Heart left ventricle (tissue), 16 donors: ENCODE measurements around the gene LOC128125822.

ENCODE experiments used
- ATAC-seq, 4 donors: fragments of 200-7000 bp; cut with Tn5 transposase; one replicate each; pipeline ENCODE4 v1.9.1; 2020 to 2022; ENCODE audit warnings: moderate library complexity in 4 of 4, mild to moderate bottlenecking in 3 of 4, moderate number of reproducible peaks in 1 of 4
- DNase-seq, 5 donors: peaks; one replicate each; pipeline ENCODE4 v3.0.0-alpha.2; 2020
- H3K27ac ChIP-seq, 12 donors: fragments of 200-600 bp; sonication (generic) in 4 of 12; one replicate each; pipeline versions ENCODE4 v1.5.0 to v1.8.0; 2016 to 2022; ENCODE audit warnings: mild to moderate bottlenecking in 2 of 12
- H3K27me3 ChIP-seq, 9 donors: fragments of 200-600 bp; sonication (generic) in 2 of 9; one replicate each; pipeline versions ENCODE4 v1.5.1 to v1.8.0; 2016 to 2022; ENCODE audit warnings: mild to moderate bottlenecking in 3 of 9
- H3K36me3 ChIP-seq, 9 donors: fragments of 200-600 bp; sonication (generic) in 2 of 9; one replicate each; pipeline versions ENCODE4 v1.5.0 to v1.8.0; 2018 to 2022; ENCODE audit warnings: mild to moderate bottlenecking in 2 of 9
- H3K4me1 ChIP-seq, 12 donors: fragments of 200-600 bp; sonication (generic) in 4 of 12; one replicate each; pipeline versions ENCODE4 v1.5.0 to v1.8.0; 2016 to 2022; ENCODE audit warnings: mild to moderate bottlenecking in 3 of 12
- H3K4me3 ChIP-seq, 12 donors: fragments of 200-600 bp; sonication (generic) in 4 of 12; one replicate each; pipeline versions ENCODE4 v1.5.0 to v1.8.0; 2017 to 2022; ENCODE audit warnings: mild to moderate bottlenecking in 9 of 12, moderate library complexity in 4 of 12
- H3K9me3 ChIP-seq, 12 donors: fragments of 200-600 bp; sonication (generic) in 4 of 12; one replicate each; pipeline versions ENCODE4 v1.5.0 to v1.8.0; 2016 to 2022; ENCODE audit warnings: mild to moderate bottlenecking in 1 of 12
- POLR2A ChIP-seq, 2 donors: fragments of 450-650 bp; IDR thresholded peaks; one replicate each; pipeline ENCODE4 v1.6.1; 2017; ENCODE audit warnings: antibody characterized with exemption in 2 of 2, mild to moderate bottlenecking in 2 of 2, moderate library complexity in 2 of 2
- WGBS, 4 donors: extraction: QIAGEN DNeasy Blood & Tissue Kit in 2 of 4; methylation state at CpG; one replicate each; pipeline versions ENCODE4 v1.1.5 to v1.1.7; 2013 to 2018; 5-methylcytosine and 5-hydroxymethylcytosine counted together
- intact Hi-C, 10 donors: fragments of 100-400 bp; cut with DNase I; formaldehyde crosslinking; loops; one replicate each; pipeline versions ENCODE4 v1.11.1 to v1.14.2; 2022
- TF ChIP-seq, protein P1 (sequence below), 12 donors: fragments of 200-600 bp; sonication (generic) in 4 of 12; IDR thresholded peaks; one replicate each; pipeline versions ENCODE4 v1.5.0 to v1.8.0; 2018 to 2022; ENCODE audit warnings: antibody characterized with exemption in 12 of 12, mild to moderate bottlenecking in 5 of 12
- donor health status: ischemic (EF 13 %, LVEDD 7.1; RV severe dilation, severe dysfunction).
- donor health status: healthy with polysubstance abuse.
- donor health status: DM: no; HTN: yes; CAD: no.
- donor health status: DM: no; HTN: no; CAD: no.
- donor health status: ischemic (EF 25% LVEDD 6.9; RV normal size, moderate dysfunction).
- donor health status: ischemic (EF 25% LVEDD 5.7; RV mildly dilated, moderate dysfunction).
- donor health status: healthy.
- donor health status: DM: yes; HTN: yes; CAD: no.
- donor health status: ischemic (EF 35%, LVEDD 5.7; RV mildly dilated, moderate dysfunction).
- donor health status: nonischemic (EF 11% LVEDD 7.7; RV severe dilation, severe dysfunction).
- donor health status: DM: yes; HTN: yes; CAD: no.
- donor health status: PGD.
- donor health status: ischemic (EF 29% LVEDD 5.4; RV normal size, mild dysfunction).
- donor health status: nonischemic (EF 23%, LVEDD 6.1; RV moderate dilation, normal function).

Gene LOC128125822

DNA sequence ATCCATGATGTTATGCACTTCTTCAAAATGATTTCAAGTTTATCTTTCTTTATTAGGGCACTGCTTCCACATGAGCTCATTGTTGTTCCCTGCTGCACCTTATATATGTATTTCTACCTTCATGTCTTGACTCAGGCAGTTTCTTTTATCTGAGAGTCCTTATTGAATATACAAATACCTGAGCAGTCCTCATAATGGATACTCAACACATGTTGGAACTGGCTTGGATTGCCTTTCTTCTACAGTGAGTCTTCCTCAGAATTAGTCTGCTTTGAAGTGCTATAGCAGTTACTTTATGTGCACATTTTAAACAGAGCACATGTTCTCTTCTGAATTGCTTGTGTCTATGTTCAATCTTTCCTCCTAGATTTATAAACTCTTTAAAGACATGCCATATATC lies 45.3 kb upstream of the LOC128125822 start:
- H3K4me3 ChIP-seq: no peak overlapping the region
- intact Hi-C loops: no loop called here
- H3K4me1 ChIP-seq: no peaks in the 10 kb centered on the region
- no peaks in the 10 kb centered on the region for H3K9me3 ChIP-seq
- TF ChIP-seq, protein P1, sequence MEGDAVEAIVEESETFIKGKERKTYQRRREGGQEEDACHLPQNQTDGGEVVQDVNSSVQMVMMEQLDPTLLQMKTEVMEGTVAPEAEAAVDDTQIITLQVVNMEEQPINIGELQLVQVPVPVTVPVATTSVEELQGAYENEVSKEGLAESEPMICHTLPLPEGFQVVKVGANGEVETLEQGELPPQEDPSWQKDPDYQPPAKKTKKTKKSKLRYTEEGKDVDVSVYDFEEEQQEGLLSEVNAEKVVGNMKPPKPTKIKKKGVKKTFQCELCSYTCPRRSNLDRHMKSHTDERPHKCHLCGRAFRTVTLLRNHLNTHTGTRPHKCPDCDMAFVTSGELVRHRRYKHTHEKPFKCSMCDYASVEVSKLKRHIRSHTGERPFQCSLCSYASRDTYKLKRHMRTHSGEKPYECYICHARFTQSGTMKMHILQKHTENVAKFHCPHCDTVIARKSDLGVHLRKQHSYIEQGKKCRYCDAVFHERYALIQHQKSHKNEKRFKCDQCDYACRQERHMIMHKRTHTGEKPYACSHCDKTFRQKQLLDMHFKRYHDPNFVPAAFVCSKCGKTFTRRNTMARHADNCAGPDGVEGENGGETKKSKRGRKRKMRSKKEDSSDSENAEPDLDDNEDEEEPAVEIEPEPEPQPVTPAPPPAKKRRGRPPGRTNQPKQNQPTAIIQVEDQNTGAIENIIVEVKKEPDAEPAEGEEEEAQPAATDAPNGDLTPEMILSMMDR (IDR thresholded peaks at IDR 0.05): no peak
- no peak for TF ChIP-seq POLR2A (IDR thresholded peaks at IDR 0.05)
- H3K36me3 ChIP-seq: no peaks in the 10 kb centered on the region
- H3K27me3 ChIP-seq: no peaks in the 10 kb centered on the region
- DNase-seq (no peak), ATAC-seq (no peak)
- no peak overlapping the region for H3K27ac ChIP-seq

DNA sequence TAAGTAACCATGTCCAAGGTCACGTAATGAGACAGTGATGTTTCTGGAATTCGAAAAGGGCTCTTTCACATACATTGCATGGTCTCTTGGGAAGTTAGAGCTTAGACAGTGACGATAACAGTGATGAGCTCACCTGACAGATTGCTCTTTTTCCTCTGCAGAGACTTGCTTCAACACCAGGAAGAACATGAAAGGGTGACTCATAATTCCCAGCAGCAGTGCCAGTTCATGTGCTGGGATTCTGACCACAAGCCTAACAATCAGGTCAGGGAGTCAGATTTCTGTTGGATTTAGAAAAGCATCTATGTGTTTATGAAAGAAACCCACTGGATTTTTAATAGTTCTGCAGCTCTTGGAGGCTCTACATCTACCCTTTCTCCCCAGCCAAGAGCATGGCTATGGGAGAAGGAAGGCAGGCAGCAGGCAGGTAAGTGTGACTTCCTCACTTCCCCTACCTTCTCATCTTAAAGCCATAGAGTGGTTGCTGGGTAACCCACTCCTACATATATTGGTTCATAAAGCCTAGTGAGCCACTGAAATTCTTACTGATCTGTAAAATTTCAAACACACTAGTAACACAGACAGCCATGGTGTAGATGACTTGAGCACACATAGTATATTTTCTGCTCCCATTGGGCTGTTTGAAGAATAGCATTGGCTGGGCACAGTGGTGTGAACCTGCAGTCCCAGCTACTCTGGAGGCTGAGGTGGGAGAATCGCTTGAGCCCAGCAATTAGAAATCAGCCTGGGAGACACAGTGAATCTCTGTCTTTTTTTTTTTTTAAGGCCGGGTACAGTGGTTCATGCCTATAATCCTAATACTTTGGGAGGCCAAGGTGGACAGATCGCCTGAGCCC lies 44.4 kb upstream of the LOC128125822 start:
- H3K4me1 ChIP-seq: no peaks in the 10 kb centered on the region
- WGBS, 4 donors: 69 to 76% (median 73%) methylated on average over 6 of the region's 6 CpGs
- intact Hi-C loops: no loop called here
- peak overlapping the region in 1 of 12 donors; percentile 37 for H3K27ac ChIP-seq
- H3K36me3 ChIP-seq: no peaks in the 10 kb centered on the region
- ATAC-seq: peak in 1 of 4 donors; percentile 57
- no peaks in the 10 kb centered on the region for H3K9me3 ChIP-seq
- no peaks in the 10 kb centered on the region for H3K27me3 ChIP-seq
- H3K4me3 ChIP-seq: no peak overlapping the region
- DNase-seq: peak in 1 of 5 donors; percentile 35
- TF ChIP-seq POLR2A (IDR thresholded peaks at IDR 0.05): no peak
- TF ChIP-seq, protein P1 (IDR thresholded peaks at IDR 0.05): no peak

DNA sequence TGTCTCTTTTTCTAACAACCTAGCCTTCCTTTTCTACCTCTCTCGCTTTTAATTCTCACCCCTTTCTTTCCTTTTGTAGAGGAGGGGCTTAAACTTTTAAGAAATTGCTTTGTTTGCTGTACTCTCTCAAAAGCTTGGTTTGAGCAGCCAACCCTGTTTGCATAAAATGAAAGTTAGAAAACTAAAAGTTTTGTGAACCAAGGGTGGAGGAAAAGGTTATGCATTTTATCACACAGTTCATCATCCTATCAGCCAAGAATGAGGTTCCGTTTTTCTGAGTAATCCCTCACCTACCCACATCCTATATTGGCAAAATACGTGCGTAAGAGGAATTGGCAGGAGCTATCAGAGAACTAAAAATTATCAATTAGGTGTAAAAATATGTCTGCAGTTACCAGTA lies 42.8 kb upstream of the LOC128125822 start:
- intact Hi-C loops: no loop called here
- Histone ChIP-seq H3K36me3 (no peaks in the 10 kb centered on the region), H3K4me3 (no peak overlapping the region), H3K4me1 (no peaks in the 10 kb centered on the region), H3K9me3 (no peaks in the 10 kb centered on the region), H3K27me3 (no peaks in the 10 kb centered on the region), H3K27ac (no peak overlapping the region)
- WGBS, 4 donors: 60 to 66% (median 64%) methylated on average over 4 of the region's 4 CpGs
- no peak for ATAC-seq
- no peak for DNase-seq
- no peak for TF ChIP-seq POLR2A (IDR thresholded peaks at IDR 0.05)
- TF ChIP-seq, protein P1 (IDR thresholded peaks at IDR 0.05): no peak

DNA sequence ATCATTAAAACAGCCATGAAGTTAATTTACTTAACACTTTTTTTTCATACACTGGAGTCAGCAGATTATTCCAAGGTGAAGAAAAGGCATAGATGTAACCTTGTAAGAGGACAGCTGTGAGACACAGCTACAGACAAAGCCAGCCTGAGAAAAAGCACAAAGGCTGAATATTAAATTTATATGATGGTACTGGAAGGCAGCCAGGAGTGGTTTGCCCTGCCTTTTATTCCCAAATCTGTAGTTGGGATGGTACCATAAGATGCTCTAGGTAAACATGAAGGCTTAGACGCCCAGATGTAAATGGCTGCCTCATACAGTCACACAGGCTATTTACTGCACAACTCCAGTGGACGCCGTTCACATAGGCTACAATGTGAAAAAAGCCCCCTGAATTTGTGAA lies 42.1 kb upstream of the LOC128125822 start:
- H3K27me3 ChIP-seq: no peaks in the 10 kb centered on the region
- H3K27ac ChIP-seq: no peak overlapping the region
- H3K4me3 ChIP-seq: no peak overlapping the region
- no peak for ATAC-seq
- no peaks in the 10 kb centered on the region for H3K9me3 ChIP-seq
- intact Hi-C loops: no loop called here
- H3K36me3 ChIP-seq: no peaks in the 10 kb centered on the region
- WGBS, 4 donors: 84 to 93% (median 88%) methylated on average over 3 of the region's 3 CpGs
- no peaks in the 10 kb centered on the region for H3K4me1 ChIP-seq
- TF ChIP-seq POLR2A (IDR thresholded peaks at IDR 0.05): no peak
- TF ChIP-seq, protein P1 (IDR thresholded peaks at IDR 0.05): no peak
- DNase-seq: no peak
